Neural cell (in vitro differentiated cells): Measurements from ENCODE around the gene IGFBP4.

ENCODE experiments used
- EP300 ChIP-seq: fragments of 450-650 bp; conservative IDR thresholded peaks from 2 replicates; pipeline ENCODE4 v1.6.1; 2014; ENCODE audit warnings: antibody characterized with exemption, mild to moderate bottlenecking, moderate library complexity; ENCODE audit not compliant: poor library complexity, severe bottlenecking
- EZH2 ChIP-seq: fragments of 200-600, 300-800 bp; shearing (Covaris generic), sonication (generic); IDR thresholded peaks from 2 replicates; pipeline ENCODE4 v1.6.1; 2014; ENCODE audit warnings: antibody characterized with exemption, low read length, borderline replicate concordance, mild to moderate bottlenecking; ENCODE audit not compliant: insufficient read depth, poor library complexity, severe bottlenecking
- POLR2AphosphoS5 ChIP-seq: IDR thresholded peaks from 2 replicates; pipeline ENCODE4 v1.6.1; 2012
- TF ChIP-seq, protein P1 (sequence below): fragments of 450-650 bp; IDR thresholded peaks from 2 replicates; pipeline ENCODE4 v1.5.1; 2014; ENCODE audit warnings: antibody characterized with exemption, mild to moderate bottlenecking, moderate library complexity; ENCODE audit not compliant: poor library complexity, severe bottlenecking
- TF ChIP-seq, protein P2 (sequence below): IDR thresholded peaks from 2 replicates; pipeline ENCODE4 v1.6.1; 2012; ENCODE audit warnings: borderline replicate concordance

DNA sequence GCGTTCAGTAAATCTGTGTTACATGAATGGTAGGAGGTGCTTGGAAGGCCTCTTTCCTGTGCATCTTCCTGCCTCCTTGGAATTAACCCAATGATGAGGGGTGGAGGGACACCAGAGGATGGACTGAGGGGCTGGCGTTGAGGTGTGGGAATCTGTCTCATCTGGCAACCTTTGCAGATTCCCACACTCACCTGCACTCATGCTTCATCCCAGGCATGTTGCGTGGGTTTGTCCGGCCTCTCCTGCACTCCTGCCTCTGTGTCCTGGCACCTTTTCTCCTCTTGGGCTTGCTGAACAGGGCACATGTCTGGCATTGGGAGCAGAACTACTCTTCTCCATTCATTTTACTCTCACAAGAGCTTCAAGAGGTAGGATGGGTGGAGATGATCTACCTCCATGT, 3.1 kb upstream of the IGFBP4 start:
- TF ChIP-seq EP300 (no peak), POLR2AphosphoS5 (no peak), EZH2 (no peak)
- TF ChIP-seq, protein P1, sequence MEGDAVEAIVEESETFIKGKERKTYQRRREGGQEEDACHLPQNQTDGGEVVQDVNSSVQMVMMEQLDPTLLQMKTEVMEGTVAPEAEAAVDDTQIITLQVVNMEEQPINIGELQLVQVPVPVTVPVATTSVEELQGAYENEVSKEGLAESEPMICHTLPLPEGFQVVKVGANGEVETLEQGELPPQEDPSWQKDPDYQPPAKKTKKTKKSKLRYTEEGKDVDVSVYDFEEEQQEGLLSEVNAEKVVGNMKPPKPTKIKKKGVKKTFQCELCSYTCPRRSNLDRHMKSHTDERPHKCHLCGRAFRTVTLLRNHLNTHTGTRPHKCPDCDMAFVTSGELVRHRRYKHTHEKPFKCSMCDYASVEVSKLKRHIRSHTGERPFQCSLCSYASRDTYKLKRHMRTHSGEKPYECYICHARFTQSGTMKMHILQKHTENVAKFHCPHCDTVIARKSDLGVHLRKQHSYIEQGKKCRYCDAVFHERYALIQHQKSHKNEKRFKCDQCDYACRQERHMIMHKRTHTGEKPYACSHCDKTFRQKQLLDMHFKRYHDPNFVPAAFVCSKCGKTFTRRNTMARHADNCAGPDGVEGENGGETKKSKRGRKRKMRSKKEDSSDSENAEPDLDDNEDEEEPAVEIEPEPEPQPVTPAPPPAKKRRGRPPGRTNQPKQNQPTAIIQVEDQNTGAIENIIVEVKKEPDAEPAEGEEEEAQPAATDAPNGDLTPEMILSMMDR: no peak
- TF ChIP-seq, protein P2, sequence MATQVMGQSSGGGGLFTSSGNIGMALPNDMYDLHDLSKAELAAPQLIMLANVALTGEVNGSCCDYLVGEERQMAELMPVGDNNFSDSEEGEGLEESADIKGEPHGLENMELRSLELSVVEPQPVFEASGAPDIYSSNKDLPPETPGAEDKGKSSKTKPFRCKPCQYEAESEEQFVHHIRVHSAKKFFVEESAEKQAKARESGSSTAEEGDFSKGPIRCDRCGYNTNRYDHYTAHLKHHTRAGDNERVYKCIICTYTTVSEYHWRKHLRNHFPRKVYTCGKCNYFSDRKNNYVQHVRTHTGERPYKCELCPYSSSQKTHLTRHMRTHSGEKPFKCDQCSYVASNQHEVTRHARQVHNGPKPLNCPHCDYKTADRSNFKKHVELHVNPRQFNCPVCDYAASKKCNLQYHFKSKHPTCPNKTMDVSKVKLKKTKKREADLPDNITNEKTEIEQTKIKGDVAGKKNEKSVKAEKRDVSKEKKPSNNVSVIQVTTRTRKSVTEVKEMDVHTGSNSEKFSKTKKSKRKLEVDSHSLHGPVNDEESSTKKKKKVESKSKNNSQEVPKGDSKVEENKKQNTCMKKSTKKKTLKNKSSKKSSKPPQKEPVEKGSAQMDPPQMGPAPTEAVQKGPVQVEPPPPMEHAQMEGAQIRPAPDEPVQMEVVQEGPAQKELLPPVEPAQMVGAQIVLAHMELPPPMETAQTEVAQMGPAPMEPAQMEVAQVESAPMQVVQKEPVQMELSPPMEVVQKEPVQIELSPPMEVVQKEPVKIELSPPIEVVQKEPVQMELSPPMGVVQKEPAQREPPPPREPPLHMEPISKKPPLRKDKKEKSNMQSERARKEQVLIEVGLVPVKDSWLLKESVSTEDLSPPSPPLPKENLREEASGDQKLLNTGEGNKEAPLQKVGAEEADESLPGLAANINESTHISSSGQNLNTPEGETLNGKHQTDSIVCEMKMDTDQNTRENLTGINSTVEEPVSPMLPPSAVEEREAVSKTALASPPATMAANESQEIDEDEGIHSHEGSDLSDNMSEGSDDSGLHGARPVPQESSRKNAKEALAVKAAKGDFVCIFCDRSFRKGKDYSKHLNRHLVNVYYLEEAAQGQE: no peak
